RPMI7951 (cell line): ENCODE measurements around the gene GALNT16. TPM values are rescaled to one million over a fixed set of nuclear protein-coding genes. Genes with fewer than 3 reads are reported as not detected.
A peak's percentile ranks its signal among the peaks of the same experiment; 100 is the strongest.
"Not testable (repeated sequence)": the region's sequence is repeated elsewhere in the genome, so short reads cannot be mapped to it uniquely, and the experiment has no call there.

Experiments
- DNase-seq: peaks from one replicate; pipeline ENCODE4 v3.0.0-alpha.2; 2012; ENCODE audit warnings: low read depth
- total RNA-seq: library from RNA; depleted of rRNA; stranded (reverse); fragments of >200 nt; shearing (Covaris generic); gene quantifications from 2 replicates; pipeline ENCODE4 v1.2.3, GENCODE V29; 2014; rRNA removed

The GALNT16 gene
- total RNA-seq: 0.10 and 0.12 TPM in 2 replicates

- DNase-seq: peak; percentile 13
Observed at GRCh38 chr14:69259527-69260189, at the start of gene GALNT16. GALNT16 (plus strand) TSS chr14:69260158; CDS start chr14:69260291, 133 bp downstream.

GRCh38 chr14:69214393-69214792 is 45.6 kb upstream of the GALNT16 start:
- no peak for DNase-seq

GRCh38 chr14:69217663-69218062 is 42.3 kb upstream of the GALNT16 start:
- not testable (repeated sequence) for DNase-seq

- no peak for DNase-seq
Observed at GRCh38 chr14:69224946-69225345, 35.0 kb upstream of the GALNT16 start.

GRCh38 chr14:69226178-69226577 is 33.8 kb upstream of the GALNT16 start:
- DNase-seq: no peak

- no peak for DNase-seq
Observed at GRCh38 chr14:69226736-69227135, 33.2 kb upstream of the GALNT16 start.

GRCh38 chr14:69231486-69231885 is 28.5 kb upstream of the GALNT16 start:
- DNase-seq: no peak

GRCh38 chr14:69232388-69232787 is 27.6 kb upstream of the GALNT16 start:
- DNase-seq: no peak

- no peak for DNase-seq
Observed at GRCh38 chr14:69234106-69234505, 25.9 kb upstream of the GALNT16 start.

- no peak for DNase-seq
Observed at GRCh38 chr14:69235708-69236107, 24.2 kb upstream of the GALNT16 start.

- no peak for DNase-seq
Observed at GRCh38 chr14:69237142-69237541, 22.8 kb upstream of the GALNT16 start.

- DNase-seq: no peak
Observed at GRCh38 chr14:69237584-69237983, 22.4 kb upstream of the GALNT16 start.

GRCh38 chr14:69238883-69239282 is 21.1 kb upstream of the GALNT16 start:
- no peak for DNase-seq

GRCh38 chr14:69240527-69241173 is 19.3 kb upstream of the GALNT16 start:
- DNase-seq: no peak

GRCh38 chr14:69241577-69241976 is 18.4 kb upstream of the GALNT16 start:
- DNase-seq: no peak

GRCh38 chr14:69242311-69243224 is 17.4 kb upstream of the GALNT16 start:
- peak; percentile 59 for DNase-seq

- DNase-seq: no peak
Observed at GRCh38 chr14:69244946-69245345, 15.0 kb upstream of the GALNT16 start.

GRCh38 chr14:69246331-69246730 is 13.6 kb upstream of the GALNT16 start:
- DNase-seq: no peak

GRCh38 chr14:69247676-69248440 is 12.1 kb upstream of the GALNT16 start:
- DNase-seq: no peak

GRCh38 chr14:69249603-69250002 is 10.4 kb upstream of the GALNT16 start:
- no peak for DNase-seq

- no peak for DNase-seq
Observed at GRCh38 chr14:69252851-69253250, 7.1 kb upstream of the GALNT16 start.

- no peak for DNase-seq
Observed at GRCh38 chr14:69259168-69259526, 811 bp upstream of the GALNT16 start.
